K562 (cell line): ENCODE data around the gene LIMS1.

ENCODE experiments used
- BMI1 ChIP-seq: fragments of 150-350 bp; IDR thresholded peaks from 2 replicates; pipeline ENCODE4 v1.6.1; 2014; ENCODE audit warnings: low read length
- EHMT2 ChIP-seq: fragments of 450-650 bp; IDR thresholded peaks from 2 replicates; pipeline ENCODE4 v1.6.1; 2018; ENCODE audit warnings: antibody characterized with exemption
- ZSCAN29 ChIP-seq: fragments of 450-650 bp; IDR thresholded peaks from 2 replicates; pipeline ENCODE4 v1.6.1; 2017
- TF ChIP-seq, protein P1 (sequence below): sonication (generic); formaldehyde crosslinking; IDR thresholded peaks from 2 replicates; pipeline ENCODE4 v1.9.0; 2022; ENCODE audit warnings: mild to moderate bottlenecking, missing genetic modification reagents

GRCh38 chr2:108548208-108549003 is 14.1 kb downstream of the LIMS1 start:
- TF ChIP-seq ZSCAN29, result no peak
- TF ChIP-seq, protein P1, sequence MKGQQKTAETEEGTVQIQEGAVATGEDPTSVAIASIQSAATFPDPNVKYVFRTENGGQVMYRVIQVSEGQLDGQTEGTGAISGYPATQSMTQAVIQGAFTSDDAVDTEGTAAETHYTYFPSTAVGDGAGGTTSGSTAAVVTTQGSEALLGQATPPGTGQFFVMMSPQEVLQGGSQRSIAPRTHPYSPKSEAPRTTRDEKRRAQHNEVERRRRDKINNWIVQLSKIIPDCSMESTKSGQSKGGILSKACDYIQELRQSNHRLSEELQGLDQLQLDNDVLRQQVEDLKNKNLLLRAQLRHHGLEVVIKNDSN (CRISPR knock-in tag), result no peak
- no peak for TF ChIP-seq BMI1
- TF ChIP-seq EHMT2, result no peak
